NCI-H446 (cell line): Measurements from ENCODE around the gene SEMA6B.

Experiments
- DNase-seq, 2 experiments: peaks; one replicate each; lab custom pipeline; 2025; lab: John Stamatoyannopoulos, UW

The SEMA6B gene

GRCh38 chr19:4507804-4508203 is 51.7 kb downstream of the SEMA6B start:
- DNase-seq = no peak

GRCh38 chr19:4507150-4507452 is 52.4 kb downstream of the SEMA6B start:
- no peak for DNase-seq

DNA sequence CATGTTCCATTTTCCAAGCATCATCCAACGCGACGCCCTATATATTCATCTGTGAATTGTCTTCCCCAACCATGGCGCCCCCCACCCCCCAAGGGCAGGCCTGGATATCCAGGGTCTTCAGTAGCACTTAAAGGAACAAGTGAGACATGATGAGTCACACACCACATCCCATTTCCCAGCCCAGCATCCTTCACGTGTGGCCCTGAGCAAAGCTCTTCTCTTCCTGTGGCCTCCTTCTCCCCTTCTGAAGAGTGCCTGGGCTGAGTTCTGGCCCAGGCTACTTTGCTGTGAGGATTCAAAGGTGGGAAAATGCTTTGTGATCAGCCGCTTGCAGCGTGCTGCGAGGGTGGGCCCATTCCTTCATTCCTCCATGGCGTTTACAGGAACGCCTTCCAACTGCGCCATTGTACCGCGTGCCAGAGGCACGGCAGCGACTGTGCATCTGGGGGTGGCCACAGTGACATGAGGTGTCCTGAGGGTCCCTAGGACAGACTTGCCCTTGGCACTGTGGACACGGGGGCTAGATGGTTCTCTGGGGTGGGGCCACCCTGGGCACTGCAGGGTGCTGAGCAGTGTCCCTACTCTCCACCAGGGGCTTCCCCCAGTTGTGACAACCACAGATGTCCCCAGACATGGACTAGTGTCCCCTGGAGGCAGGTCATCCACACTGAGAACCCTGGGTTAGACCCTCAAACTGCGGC is 52.9 kb downstream of the SEMA6B start:
- DNase-seq = no peak

GRCh38 chr19:4505570-4506448 is 53.7 kb downstream of the SEMA6B start:
- DNase-seq = no peak

- no peak for DNase-seq
Observed at GRCh38 chr19:4504891-4505569, 54.5 kb downstream of the SEMA6B start.

DNA sequence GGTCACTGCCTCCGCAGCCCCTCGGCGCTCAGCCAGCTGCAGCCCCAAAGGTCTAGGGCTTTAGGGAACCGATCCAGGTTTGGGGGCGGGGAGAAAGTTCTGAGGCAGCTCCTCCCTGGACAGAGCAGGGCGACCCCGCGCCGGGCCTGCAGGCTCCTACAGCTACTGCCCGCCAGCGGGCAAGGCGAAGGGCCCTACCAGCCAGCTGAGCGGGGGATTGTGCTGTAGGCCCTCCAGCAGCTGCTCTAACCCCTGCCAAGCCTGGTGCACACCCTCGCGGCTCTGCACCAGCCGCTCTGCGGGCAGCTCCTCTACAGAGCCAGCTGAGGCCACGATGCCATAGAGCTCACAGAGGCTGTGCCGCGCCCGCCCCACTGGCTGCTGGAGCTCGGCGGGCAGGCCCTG is 55.2 kb downstream of the SEMA6B start:
- no peak for DNase-seq

- no peak for DNase-seq
Observed at GRCh38 chr19:4503825-4504170, 55.7 kb downstream of the SEMA6B start.

DNA sequence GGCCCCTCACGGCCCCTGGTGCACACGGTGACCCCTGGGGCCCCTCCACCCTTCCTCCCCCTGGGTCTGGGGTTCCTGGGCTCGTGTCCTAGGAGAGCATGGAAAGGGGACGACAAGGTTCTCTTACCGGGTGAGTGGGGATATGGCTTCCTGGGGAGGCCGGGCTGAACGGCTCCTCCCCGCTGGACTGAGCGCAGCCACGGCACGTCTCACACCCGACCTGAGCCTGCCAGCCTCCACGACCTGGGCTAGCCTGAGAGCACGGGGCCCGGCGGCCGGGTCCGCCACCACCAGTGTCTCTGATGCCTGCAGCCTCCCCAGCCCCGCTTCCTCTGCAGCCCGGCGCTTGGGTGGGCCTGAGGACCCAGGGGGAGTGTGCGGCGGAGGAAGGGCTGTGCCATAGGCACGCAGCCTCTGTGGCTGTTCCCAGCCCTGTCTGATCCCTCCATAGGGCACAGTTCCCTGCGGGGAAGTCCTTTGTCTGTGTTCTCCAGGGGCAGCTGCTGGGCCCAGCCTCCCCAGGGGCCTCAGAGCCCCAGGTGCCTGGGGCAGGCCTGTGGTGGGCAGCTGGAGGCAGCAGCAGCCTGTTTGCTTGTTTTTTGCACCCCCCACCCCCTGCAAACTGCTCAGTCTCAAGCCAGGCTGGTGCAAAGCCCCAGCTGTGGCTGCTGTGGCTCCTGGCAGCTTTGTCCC is 56.2 kb downstream of the SEMA6B start:
- DNase-seq = no peak

DNA sequence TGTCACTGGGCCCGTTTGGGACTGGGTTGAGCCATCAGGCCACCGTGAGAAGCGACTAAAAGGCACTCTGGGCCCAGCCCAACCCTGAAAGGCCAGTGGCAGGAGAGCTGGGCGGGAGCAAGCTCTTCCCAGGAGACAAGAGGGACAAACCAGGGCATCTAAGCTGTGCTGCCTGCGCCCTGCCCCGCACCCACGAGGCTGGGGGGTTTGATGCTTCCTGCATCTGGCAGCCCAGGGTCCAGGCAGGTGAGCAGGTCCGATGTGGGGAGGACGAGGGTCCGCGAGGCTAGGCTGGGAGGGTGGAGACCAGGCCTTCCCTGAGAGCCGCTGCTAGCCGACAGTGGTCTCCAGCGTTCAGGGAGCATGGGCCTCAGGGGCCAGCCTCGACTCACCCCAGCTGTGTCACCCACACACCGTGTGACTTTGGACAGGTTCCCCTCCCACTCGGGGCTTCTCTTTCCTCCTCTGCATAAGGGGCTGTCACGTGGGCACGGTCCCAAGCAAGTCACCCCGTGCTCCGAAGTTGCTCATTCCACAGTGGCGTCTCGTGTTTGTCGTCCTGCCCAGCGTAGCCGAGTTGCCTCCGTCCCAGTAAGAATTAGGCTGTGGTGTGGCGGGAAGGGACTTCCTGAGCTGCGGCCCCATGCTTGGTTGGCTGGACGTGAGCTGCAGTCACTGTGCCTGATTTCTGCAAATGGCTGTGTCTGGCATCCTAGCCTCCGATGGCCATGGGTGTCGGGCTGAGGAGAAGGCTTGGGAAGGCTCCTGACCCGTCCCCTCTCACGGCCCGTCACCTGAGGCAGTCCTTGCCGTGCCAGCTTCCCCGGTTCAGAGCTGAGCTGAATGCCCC is 57.0 kb downstream of the SEMA6B start:
- DNase-seq = no peak

GRCh38 chr19:4501691-4502090 is 57.8 kb downstream of the SEMA6B start:
- no peak for DNase-seq

- no peak for DNase-seq
Observed at GRCh38 chr19:4500841-4501591, 58.5 kb downstream of the SEMA6B start.

- DNase-seq = no peak
Observed at GRCh38 chr19:4499855-4500254, 59.6 kb downstream of the SEMA6B start.

DNA sequence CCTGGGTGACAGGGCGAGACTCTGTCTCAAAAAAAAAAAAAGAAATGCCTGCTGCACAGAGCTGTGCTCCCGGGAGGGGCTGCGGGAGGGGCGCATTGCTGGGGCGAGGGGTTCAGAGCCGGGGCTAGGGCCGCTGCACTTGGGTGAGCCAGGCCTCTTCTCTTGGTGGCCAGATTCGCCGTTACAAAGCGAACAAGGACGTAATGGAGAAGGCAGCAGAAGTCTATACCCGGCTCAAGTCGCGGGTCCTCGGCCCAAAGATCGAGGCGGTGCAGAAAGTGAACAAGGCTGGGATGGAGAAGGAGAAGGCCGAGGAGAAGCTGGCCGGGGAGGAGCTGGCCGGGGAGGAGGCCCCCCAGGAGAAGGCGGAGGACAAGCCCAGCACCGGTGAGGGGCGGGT is 60.2 kb downstream of the SEMA6B start:
- no peak for DNase-seq

GRCh38 chr19:4498694-4499093 is 60.8 kb downstream of the SEMA6B start:
- DNase-seq = no peak

- no peak for DNase-seq
Observed at GRCh38 chr19:4497770-4498389, 61.6 kb downstream of the SEMA6B start.

DNA sequence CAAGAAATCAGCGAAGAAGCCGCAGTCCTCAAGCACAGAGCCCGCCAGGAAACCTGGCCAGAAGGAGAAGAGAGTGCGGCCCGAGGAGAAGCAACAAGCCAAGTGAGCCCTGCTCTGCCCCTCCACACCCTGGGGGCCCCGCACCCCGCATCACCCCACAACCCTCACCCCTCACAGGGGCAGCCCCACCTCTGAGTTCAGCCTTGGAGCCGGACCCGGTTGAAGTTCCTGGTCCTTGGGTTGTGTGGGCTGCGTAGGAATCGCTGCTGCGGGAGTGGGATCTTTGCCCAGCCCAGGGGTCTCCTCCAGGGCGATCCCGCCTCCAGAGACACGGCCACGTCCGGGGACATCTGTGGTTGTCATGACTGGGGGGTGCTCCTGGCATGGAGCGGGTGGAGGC is 63.2 kb downstream of the SEMA6B start:
- DNase-seq = no peak

DNA sequence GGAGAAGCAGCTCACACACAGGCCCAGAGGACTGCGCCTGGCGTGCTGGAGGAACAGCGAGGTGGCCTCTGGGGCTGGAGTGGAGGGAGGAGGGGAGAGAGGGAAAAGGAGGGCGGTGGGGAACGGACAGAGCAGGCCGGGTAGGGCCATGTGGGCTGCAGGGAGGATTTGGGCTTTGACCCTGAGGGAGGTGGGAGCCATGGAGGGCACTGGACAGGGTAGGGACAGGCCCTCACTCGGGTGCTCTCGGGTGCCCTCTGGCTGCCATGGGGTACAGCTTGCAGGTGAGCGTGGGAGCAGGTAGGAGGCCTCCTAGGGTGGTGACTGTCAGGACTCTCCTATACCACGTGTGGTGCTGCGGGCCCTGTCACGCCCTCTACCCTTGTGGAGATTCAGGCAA is 64.0 kb downstream of the SEMA6B start:
- DNase-seq = no peak

DNA sequence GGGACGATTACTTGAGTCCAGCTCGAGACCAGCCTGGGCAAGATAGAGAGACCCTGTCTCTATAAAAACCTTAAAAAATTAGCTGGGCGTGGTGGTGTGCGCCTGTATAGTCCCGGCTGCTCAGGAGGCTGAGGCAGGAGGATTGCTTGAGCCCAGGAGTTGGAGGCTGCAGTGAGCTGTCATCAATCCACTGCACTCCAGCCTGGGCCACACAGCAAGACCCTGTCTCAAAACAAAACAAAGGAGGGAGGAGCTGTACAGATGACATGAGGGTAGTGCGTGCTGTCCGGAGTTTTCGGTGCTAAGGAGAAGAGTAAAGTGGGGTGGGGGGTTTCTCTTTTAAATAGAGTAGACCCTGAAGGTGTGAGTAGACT is 64.8 kb downstream of the SEMA6B start:
- no peak for DNase-seq

- DNase-seq = no peak
Observed at GRCh38 chr19:4493929-4494690, 65.4 kb downstream of the SEMA6B start.
